ENCODE results near the gene MFSD8. TPM values are rescaled to one million over a fixed set of nuclear protein-coding genes. Genes with fewer than 3 reads are reported as not detected.

The MFSD8 gene
- total RNA-seq, 1 experiment from 2014 or later: 24.0 TPM

- H3K27ac Mint-ChIP-seq: no peak overlapping the region
- Histone ChIP-seq H2BK12ac (ENCODE audit: insufficient read length, low read depth, low read length) (no peak overlapping the region), H3K9ac (ENCODE audit: extremely low read depth, insufficient read length, low read length) (no peak overlapping the region), H3K56ac (ENCODE audit: insufficient read length, low read depth, low read length) (no peak overlapping the region), H3K79me1 (ENCODE audit: insufficient read depth, low read depth, low read length, poor library complexity, severe bottlenecking) (no peaks in the 10 kb centered on the region), H2BK15ac (ENCODE audit: low read depth, low read length) (no peak overlapping the region), H3K27me3 (ENCODE audit: insufficient read depth, low read length) (no peaks in the 10 kb centered on the region; the same call in 1 of the 2 replicates), H2BK20ac (ENCODE audit: low read depth, low read length, poor library complexity, severe bottlenecking) (no peak overlapping the region), H3K79me2 (ENCODE audit: insufficient read depth, low read length) (no peaks in the 10 kb centered on the region), H4K91ac (ENCODE audit: insufficient read length, low read depth, low read length) (no peak overlapping the region), H3K14ac (ENCODE audit: insufficient read depth, low read length) (no peak overlapping the region), H2AK5ac (ENCODE audit: insufficient read length, low read length) (no peak overlapping the region), H4K20me1 (ENCODE audit: control insufficient read depth, insufficient read depth, insufficient read length) (no peaks in the 10 kb centered on the region), H3K9me3 (ENCODE audit: control insufficient read depth, low read depth, low read length) (no peaks in the 10 kb centered on the region), H4K5ac (ENCODE audit: insufficient read length, low read depth, low read length) (no peak overlapping the region), H3K4me2 (ENCODE audit: insufficient read depth, insufficient read length, low read length) (no peak overlapping the region), H4K8ac (replicated peaks; ENCODE audit: insufficient read length, low read depth, low read length) (no peak overlapping the region), H2BK120ac (ENCODE audit: low read depth, low read length, poor library complexity, severe bottlenecking) (no peak overlapping the region), H3K4me1 (ENCODE audit: insufficient read depth, low read length) (no peaks in the 10 kb centered on the region), H2BK5ac (ENCODE audit: insufficient read length, low read length) (no peak overlapping the region), H3K4ac (ENCODE audit: low read depth, low read length) (no peak overlapping the region), H3K23me2 (ENCODE audit: insufficient read length, low read depth, low read length, poor library complexity, severe bottlenecking) (no peaks in the 10 kb centered on the region), H3T11ph (ENCODE audit: low read length) (no peak overlapping the region), H3K18ac (ENCODE audit: insufficient read length, low read depth, low read length) (no peak overlapping the region), H3K23ac (ENCODE audit: insufficient read length, low read depth, low read length) (no peak overlapping the region), H3K27ac (ENCODE audit: insufficient read length, low read depth, low read length) (no peak overlapping the region), H2AFZ (ENCODE audit: low read length) (no peak overlapping the region)
- WGBS (ENCODE audit: extremely low coverage, insufficient read length, low lambda C conversion rate): no CpG with 5 or more reads among the region's 3 CpGs
- H3K9me3 Mint-ChIP-seq: no peaks in the 10 kb centered on the region
- no peaks in the 10 kb centered on the region for H3K4me1 Mint-ChIP-seq
- TF ChIP-seq, protein P1, sequence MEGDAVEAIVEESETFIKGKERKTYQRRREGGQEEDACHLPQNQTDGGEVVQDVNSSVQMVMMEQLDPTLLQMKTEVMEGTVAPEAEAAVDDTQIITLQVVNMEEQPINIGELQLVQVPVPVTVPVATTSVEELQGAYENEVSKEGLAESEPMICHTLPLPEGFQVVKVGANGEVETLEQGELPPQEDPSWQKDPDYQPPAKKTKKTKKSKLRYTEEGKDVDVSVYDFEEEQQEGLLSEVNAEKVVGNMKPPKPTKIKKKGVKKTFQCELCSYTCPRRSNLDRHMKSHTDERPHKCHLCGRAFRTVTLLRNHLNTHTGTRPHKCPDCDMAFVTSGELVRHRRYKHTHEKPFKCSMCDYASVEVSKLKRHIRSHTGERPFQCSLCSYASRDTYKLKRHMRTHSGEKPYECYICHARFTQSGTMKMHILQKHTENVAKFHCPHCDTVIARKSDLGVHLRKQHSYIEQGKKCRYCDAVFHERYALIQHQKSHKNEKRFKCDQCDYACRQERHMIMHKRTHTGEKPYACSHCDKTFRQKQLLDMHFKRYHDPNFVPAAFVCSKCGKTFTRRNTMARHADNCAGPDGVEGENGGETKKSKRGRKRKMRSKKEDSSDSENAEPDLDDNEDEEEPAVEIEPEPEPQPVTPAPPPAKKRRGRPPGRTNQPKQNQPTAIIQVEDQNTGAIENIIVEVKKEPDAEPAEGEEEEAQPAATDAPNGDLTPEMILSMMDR (conservative IDR thresholded peaks at IDR 0.05): no peak
- H3K27me3 Mint-ChIP-seq (ENCODE audit: low read depth): no peaks in the 10 kb centered on the region
- peaks cover 6 to 27% (median 18%) of the 10 kb centered on the region in 3 experiments; a peak in 6 of 7 replicates for H3K36me3 Mint-ChIP-seq (ENCODE audit: insufficient read depth in 1 of 3, low read depth in 3 of 3)
- no peak for DNase-seq
- H3K4me3 Mint-ChIP-seq: no peak overlapping the region
These were observed 44.5 kb upstream of the MFSD8 start for GRCh38 chr4:128009428-128009827.

All from H9 (cell line).